H54 (cell line): Measurements from ENCODE around the gene PRUNE2.

Experiments used
- DNase-seq: peaks from one replicate; pipeline ENCODE4 v3.0.0; 2011; ENCODE audit warnings: low spot score, mixed read lengths; ENCODE audit not compliant: insufficient read length
- FAIRE-seq: peaks from 3 replicates; lab custom pipeline; 2011; peaks lifted over from hg19 to GRCh38; lab: Jason Lieb, UNC
- POLR2A ChIP-seq: IDR thresholded peaks from 2 replicates; pipeline ENCODE4 v1.6.1; 2011; ENCODE audit warnings: low read depth, mild to moderate bottlenecking, low read length

PRUNE2 gene

DNA sequence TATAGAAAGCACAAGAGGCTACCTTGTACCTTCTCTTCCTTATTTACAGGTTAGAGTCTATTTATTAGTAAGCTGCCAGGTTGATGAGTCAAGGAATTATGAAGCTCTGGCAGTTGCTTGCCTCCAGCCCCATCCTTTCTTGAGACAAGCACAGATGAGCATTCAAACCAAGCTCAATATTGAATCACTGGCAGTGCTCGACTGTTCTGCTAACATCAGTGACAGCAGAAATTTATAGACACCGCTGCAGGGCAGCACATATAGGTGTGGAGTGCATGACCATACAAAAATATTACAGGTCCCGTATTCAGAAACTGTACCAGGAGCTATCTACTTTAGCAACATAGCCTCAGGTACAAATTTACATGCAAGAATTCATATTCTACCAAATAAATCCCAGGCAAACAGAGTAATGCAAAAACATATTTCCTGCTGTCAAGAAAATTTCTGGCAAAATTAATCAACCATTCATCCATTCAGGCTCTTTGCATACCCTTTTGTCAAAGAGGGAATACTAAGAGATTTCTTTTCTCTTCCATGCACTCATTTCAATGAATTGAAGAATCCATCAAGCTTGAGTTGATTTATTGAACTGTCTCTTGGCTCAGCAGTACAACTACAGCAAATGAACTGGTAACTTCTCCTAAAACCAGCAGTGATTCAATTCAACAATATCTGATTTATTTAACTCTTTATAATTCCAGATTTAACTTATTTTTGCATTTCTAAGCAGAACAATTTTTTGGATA lies 168.6 kb downstream of the PRUNE2 start:
- DNase-seq, result no peak
- TF ChIP-seq POLR2A, result no peak
- FAIRE-seq, result no peak

- no peak for TF ChIP-seq POLR2A
- FAIRE-seq (no peak), DNase-seq (no peak)
Measured at GRCh38 chr9:76734716-76735115, 171.2 kb downstream of the PRUNE2 start.

DNA sequence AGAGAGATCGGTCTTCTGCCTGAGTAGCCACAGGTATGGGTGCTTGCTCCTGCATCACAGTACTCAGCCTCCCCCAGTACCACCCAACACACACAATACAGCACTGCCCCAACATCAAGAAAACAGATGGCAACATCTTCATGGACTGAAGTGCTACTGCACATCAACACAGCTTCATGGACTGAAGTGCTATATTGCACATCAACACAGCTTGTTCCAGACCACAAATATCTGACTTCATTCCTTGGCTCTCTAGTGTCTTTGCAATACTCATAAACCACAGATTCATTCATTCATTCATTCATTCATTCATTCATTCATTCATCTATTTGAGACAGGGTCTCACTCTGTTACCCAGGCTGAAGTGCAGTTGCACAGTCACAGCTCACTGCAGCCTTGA lies 172.8 kb downstream of the PRUNE2 start:
- no peak for FAIRE-seq
- TF ChIP-seq POLR2A, result no peak
- no peak for DNase-seq

- DNase-seq (no peak), FAIRE-seq (no peak)
- no peak for TF ChIP-seq POLR2A
Measured at GRCh38 chr9:76732341-76732958, 173.5 kb downstream of the PRUNE2 start.

GRCh38 chr9:76730801-76731200 lies 175.1 kb downstream of the PRUNE2 start:
- FAIRE-seq (no peak), DNase-seq (no peak)
- no peak for TF ChIP-seq POLR2A

- FAIRE-seq (no peak), DNase-seq (no peak)
- no peak for TF ChIP-seq POLR2A
Measured at GRCh38 chr9:76729980-76730737, 175.8 kb downstream of the PRUNE2 start.

GRCh38 chr9:76729116-76729515 lies 176.8 kb downstream of the PRUNE2 start:
- DNase-seq (no peak), FAIRE-seq (no peak)
- no peak for TF ChIP-seq POLR2A

- no peak for DNase-seq
- no peak for TF ChIP-seq POLR2A
- FAIRE-seq, result no peak
Measured at GRCh38 chr9:76725885-76726284, 180.0 kb downstream of the PRUNE2 start.

GRCh38 chr9:76725011-76725546 lies 180.8 kb downstream of the PRUNE2 start:
- DNase-seq (no peak), FAIRE-seq (no peak)
- TF ChIP-seq POLR2A, result no peak

DNA sequence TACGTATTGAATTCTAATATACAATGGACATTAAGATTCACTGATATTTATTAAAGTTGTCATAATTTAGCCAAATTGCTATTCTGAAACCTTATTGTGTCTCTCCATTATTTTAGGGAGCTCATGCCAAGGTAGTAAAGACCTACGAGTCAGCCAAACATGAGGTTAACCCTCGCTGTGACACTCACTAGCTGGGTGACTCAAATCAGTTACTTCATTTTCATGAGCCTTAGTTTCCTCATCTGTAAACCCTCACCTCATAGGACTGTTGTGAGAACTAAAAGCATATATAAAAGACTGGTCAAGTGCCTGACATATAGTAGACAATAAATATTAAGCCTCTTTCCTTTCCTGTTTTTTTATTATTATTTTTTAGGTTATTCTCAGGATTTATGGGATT lies 185.7 kb downstream of the PRUNE2 start:
- FAIRE-seq, result peak; percentile 36
- no peak for DNase-seq
- no peak for TF ChIP-seq POLR2A

- no peak for TF ChIP-seq POLR2A
- peak; percentile 33 for FAIRE-seq
- DNase-seq, result no peak
Measured at GRCh38 chr9:76718166-76718565, 187.7 kb downstream of the PRUNE2 start.

DNA sequence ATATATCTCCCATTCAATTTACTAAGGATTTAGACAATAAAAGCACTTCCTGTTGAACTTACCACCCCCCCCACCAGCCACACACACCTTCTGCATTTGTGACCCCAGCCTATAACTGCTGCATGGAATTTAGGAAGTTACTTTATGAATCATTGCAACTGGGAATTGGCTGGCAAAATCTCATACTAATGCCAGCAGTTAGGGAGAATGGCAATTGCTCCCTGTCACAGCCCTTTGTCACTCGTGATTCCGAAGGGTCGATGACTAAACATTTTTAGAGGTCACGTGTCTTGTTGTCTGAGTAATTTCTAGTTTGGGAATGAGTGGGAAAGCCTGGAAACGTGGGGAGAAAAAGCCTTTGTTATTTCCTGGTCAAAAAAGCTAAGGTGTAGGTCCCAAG lies 188.3 kb downstream of the PRUNE2 start:
- FAIRE-seq (peak; percentile 90), DNase-seq (peak; percentile 45)
- no peak for TF ChIP-seq POLR2A

DNA sequence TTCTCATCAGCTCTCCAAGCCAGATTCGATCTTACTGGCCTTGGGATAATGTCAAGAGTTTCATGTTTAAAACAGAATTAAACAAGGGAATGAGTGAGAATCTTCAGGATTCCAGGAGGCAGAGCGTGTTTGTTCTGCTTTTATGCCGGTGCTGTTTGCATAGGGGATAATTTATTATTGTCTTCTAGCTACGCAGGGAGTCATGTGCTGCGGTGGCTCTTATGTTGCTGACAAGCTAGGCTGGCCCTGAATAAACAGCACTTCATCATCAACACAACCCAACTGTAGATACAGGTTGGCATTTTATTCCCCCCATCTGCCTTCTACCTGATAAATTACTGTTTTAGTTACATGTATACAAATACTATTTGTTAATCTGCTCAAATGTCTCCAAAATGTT lies 188.7 kb downstream of the PRUNE2 start:
- TF ChIP-seq POLR2A, result no peak
- DNase-seq (no peak), FAIRE-seq (no peak)

GRCh38 chr9:76716085-76716672 lies 189.7 kb downstream of the PRUNE2 start:
- FAIRE-seq, result peak; percentile 41

DNA sequence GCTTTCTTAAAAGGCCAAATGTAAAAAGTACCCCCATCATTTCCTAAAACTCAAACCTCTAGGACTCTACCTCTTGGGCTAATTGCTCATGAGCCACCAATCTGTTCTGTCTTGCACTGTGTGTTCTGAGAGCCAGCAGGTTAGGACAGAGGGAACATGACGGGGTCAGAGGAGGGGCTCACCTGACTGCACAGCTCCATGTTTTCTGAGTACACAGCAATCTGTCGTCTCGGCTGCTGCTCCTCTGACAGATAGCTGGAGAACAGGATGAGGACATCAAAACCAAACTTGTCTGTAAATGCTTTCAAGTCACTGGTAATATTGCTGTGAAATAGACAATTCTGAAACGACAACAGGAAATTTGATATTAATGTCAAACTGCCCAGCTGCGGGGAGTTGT lies 192.5 kb downstream of the PRUNE2 start:
- TF ChIP-seq POLR2A, result no peak
- DNase-seq (no peak), FAIRE-seq (no peak)

More at GRCh38 chr9:76716085-76716672, 189.7 kb downstream of the PRUNE2 start:
- TF ChIP-seq POLR2A, result no peak
- DNase-seq, result peak; percentile 32
